Measurements from ENCODE around the gene PXDN. TPM values are rescaled to one million over a fixed set of nuclear protein-coding genes. Genes with fewer than 3 reads are reported as not detected.

Gene PXDN
- total RNA-seq, 1 donor from 2014 or later: 36.3 TPM

- DNase-seq (no peak), ATAC-seq (no peak)
- Histone ChIP-seq H3K4me3 (no peak overlapping the region), H3K36me3 (peaks cover 63% of the 10 kb centered on the region), H3K4me1 (peaks cover 5% of the 10 kb centered on the region), H3K27me3 (ENCODE audit: low read depth) (no peaks in the 10 kb centered on the region), H3K27ac (no peak overlapping the region), H3K9me3 (no peaks in the 10 kb centered on the region)
- no peak for TF ChIP-seq CTCF (IDR thresholded peaks at IDR 0.05)
- intact Hi-C loops (cut with DNase I): no loop called here
These were observed 105.0 kb downstream of the PXDN start for GRCh38 chr2:1639086-1639858.

GRCh38 chr2:1638281-1638860, 105.9 kb downstream of the PXDN start:
- peaks cover 67% of the 10 kb centered on the region for H3K36me3 ChIP-seq
- DNase-seq: no peak
- no peak for ATAC-seq

GRCh38 chr2:1636791-1637415, 107.4 kb downstream of the PXDN start:
- no peaks in the 10 kb centered on the region for H3K9me3 ChIP-seq
- TF ChIP-seq CTCF (IDR thresholded peaks at IDR 0.05): no peak
- ATAC-seq: no peak
- H3K4me1 ChIP-seq: peaks cover 5% of the 10 kb centered on the region
- H3K27ac ChIP-seq: no peak overlapping the region
- H3K4me3 ChIP-seq: no peak overlapping the region
- intact Hi-C loops (cut with DNase I): no loop called here
- DNase-seq: no peak
- peaks cover 65% of the 10 kb centered on the region for H3K36me3 ChIP-seq
- no peaks in the 10 kb centered on the region for H3K27me3 ChIP-seq (ENCODE audit: low read depth)

More at GRCh38 chr2:1638281-1638860, 105.9 kb downstream of the PXDN start:
- H3K4me3 ChIP-seq: no peak overlapping the region
- H3K27ac ChIP-seq: no peak overlapping the region
- peaks cover 5% of the 10 kb centered on the region for H3K4me1 ChIP-seq
- no peak for TF ChIP-seq CTCF (IDR thresholded peaks at IDR 0.05)
- intact Hi-C loops (cut with DNase I): no loop called here
- no peaks in the 10 kb centered on the region for H3K27me3 ChIP-seq (ENCODE audit: low read depth)
- no peaks in the 10 kb centered on the region for H3K9me3 ChIP-seq

GRCh38 chr2:1635823-1636222, 108.5 kb downstream of the PXDN start:
- no peak for ATAC-seq
- no peak for TF ChIP-seq CTCF (IDR thresholded peaks at IDR 0.05)
- Histone ChIP-seq H3K4me3 (no peak overlapping the region), H3K4me1 (peaks cover under 1% of the 10 kb centered on the region), H3K27ac (no peak overlapping the region), H3K9me3 (no peaks in the 10 kb centered on the region), H3K27me3 (ENCODE audit: low read depth) (no peaks in the 10 kb centered on the region), H3K36me3 (peaks cover 63% of the 10 kb centered on the region)
- no peak for DNase-seq
- intact Hi-C loops (cut with DNase I): no loop called here

GRCh38 chr2:1634681-1635341, 109.5 kb downstream of the PXDN start:
- H3K27ac ChIP-seq: no peak overlapping the region
- intact Hi-C loops (cut with DNase I): no loop called here
- H3K4me1 ChIP-seq: no peaks in the 10 kb centered on the region
- peaks cover 60% of the 10 kb centered on the region for H3K36me3 ChIP-seq
- TF ChIP-seq CTCF (IDR thresholded peaks at IDR 0.05): no peak
- no peaks in the 10 kb centered on the region for H3K27me3 ChIP-seq (ENCODE audit: low read depth)
- no peaks in the 10 kb centered on the region for H3K9me3 ChIP-seq
- no peak overlapping the region for H3K4me3 ChIP-seq
- ATAC-seq: no peak
- DNase-seq: no peak

Measured in lower lobe of right lung (tissue), 2 donors.